ENCODE results near the gene CBX5.
"Not testable (repeated sequence)": the region's sequence is repeated elsewhere in the genome, so short reads cannot be mapped to it uniquely, and the experiment has no call there.

Gene CBX5

DNA sequence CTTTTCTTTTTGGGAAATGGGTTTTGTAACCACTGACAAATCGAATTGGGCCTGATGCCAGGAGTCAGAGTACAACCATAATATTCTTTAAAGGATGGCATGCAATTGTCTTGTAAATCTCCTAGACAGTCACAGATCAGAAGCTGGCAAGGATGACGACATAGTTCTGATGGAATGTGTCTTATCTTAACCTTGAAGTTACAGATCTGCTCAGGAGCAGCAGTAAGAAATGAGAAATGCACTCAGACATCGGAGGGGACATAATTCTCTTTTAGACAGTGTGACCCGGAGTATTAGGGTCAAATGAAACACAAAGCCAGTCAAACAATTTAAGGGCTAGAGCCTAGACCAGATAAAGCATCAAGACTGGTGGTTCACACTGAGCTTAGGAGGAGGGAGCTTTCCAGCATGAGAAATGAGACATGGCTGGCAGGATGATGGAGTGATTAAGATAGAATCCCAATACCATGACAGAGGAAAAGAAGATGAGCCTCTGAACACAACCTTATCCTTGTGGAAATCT, 17.5 kb downstream of the CBX5 start:
- no peak for DNase-seq

DNA sequence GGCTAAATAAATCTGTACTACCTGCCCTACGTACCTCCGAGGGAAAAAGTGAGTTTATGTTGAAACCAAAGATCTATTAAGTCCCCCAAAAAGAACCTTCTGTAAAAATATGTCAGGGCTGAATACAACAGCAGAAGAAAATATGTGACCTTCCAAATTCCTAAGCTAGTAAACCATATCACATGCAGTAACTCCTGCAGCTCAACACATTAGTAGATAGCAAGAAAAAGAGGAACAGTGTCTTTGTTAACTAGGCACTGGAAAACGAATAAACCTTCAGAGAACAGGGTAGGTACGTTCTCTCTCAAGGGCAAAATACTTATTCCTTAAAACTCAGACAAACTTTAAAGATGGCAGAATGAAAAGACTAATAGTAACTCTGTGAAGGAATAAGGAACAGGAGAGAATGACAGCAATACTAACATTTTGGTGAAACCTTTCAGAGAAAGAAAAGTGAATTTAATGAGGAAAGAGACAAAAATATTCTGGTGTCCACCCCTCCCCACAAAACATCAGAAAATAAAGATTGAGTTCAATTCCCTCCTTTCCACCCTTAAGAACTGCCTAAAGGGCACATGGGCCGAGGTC, 18.0 kb downstream of the CBX5 start:
- DNase-seq = no peak

DNA sequence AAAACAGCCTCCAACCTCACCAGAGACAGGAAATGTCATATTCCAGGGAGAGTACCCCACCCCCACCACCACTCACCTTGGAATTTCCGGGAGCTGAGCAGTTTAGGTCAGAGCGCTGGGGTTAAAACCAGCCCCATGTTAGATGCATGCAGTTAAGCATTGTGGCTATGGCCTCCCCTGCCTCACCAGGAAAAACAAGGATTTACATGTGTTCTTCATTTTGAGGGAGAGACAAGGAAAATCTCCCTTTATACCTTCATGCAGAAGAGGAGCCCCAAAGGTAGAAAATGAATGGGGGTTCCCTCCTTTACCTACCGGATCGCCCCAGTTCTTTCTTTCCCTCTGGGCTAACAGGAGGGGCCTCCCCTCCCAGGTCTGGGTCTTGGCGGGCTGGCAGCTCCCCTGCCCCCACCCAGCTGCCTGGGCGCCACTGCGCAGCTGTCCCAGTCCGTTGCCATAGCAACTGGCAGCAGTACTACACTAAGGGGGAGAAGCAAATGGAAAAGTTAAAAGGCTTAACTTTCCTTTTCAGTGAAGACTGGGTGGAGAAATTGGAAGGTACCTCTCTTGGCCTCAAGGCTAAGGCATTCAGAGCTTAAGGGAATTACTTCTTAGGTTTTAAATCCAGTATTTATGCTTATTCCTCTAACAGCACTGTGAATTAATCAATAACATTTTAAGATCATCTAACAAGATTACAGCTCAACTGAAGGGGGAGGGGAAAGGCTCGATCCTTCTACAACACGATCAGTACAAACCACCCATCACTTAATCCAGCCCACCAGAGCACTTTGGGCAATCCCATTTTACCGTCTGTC, 20.5 kb downstream of the CBX5 start:
- DNase-seq = peak; percentile 66

DNA sequence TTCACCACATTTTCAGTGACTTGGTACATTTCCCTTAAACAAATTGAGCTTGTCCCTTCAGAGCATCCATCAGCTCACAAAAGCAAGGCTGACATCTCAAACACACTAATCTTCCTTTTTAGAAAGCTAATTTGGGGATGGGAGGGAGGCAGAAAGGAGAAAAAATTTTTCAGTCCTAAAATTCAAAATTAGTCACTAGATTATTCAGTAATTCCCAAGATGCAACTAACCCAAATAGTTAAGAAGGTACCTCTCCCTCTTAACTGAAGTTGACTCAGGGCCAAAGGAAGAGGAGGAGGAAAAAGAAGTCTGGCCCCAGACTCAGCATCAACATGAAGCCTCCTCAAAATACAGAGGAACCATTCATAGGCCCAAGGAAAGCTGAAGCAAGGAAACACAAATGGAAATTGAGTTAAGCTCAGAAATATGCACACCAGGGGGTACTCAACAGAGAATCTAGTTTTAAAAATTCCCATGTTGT, 21.7 kb downstream of the CBX5 start:
- DNase-seq = no peak

DNA sequence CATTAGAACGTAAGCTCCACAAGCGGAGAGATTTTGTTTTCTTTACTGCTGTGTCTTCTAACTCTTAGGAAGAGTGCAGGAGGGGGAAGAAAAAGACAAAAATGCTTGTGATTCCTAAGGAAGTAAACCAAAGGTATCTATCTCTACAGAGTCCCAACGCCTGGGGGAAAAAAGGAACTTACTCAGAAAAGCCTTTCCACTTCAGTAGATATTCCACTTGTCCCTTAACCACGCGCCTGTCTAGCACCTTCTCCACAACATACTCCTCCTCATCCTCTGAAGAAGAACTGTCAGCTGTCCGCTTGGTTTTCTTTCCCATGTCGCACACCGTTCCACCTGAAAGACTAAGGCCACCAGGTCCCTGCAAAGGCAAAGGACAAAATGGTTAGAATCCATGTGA, 22.6 kb downstream of the CBX5 start:
- DNase-seq = no peak

DNA sequence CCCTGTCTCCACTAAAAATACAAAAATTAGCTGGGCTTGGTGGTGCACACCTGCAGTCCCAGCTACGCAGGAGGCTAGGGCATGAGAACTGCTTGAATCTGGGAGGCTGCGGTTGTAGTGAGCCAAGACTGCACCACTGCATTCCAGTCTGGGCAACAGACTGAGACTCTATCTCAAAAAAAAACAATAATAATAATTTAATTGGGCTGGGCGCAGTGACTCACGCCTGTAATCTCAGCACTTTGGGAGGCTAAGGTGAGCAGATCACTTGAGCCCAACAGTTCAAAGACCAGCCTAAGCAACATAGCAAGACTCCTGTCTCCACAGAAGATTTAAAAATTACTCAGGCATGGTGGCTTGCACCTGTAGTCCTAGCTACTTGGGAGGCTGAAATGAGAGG, 26.7 kb downstream of the CBX5 start:
- DNase-seq = no peak

DNA sequence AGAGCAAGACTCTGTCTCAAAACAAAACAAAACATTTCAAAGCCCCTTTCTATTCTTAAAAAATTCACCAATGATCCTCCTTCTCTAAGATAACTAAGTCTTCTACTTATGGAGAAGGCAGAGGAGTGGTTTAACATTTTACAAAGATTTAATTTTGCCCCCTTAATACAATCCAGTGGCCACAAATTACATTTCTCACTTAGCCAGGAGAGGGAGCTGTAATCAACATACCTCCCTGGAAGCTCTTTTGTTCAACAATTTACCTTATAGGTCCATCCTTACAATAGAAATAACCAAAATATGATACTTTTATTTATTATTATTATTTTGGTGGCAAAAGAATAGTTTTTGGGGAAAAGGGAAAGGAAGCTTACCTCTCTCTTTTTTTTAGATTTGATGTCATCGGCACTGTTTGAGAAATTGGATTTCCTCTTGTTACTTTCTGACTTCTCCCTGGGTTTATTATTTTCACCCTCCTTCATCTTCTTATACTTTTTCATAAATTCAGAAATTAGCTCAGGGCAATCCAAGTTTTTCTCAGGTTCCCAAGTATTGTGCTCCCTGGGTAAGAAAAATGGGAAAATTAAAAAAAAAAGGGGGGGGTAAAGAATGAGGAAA, 28.1 kb downstream of the CBX5 start:
- DNase-seq = no peak

DNA sequence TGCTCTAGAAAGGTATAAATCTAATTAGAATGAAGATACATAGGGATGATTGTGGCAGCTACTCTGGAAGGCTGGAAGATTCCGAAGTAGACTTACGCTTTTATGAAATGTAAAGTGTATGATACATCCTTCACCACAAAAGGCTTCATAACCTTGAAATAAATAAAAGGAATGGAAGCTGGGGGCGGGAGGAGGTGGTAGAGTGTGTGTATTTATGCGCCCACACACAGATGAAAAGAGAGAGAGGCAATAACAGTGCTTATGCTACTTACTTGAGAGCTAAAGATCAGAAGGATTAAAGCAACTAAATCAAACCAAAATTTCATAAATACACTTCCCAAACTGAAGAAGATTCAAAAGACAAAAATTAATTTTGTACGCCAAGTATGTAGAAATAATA, 30.4 kb downstream of the CBX5 start:
- no peak for DNase-seq

DNA sequence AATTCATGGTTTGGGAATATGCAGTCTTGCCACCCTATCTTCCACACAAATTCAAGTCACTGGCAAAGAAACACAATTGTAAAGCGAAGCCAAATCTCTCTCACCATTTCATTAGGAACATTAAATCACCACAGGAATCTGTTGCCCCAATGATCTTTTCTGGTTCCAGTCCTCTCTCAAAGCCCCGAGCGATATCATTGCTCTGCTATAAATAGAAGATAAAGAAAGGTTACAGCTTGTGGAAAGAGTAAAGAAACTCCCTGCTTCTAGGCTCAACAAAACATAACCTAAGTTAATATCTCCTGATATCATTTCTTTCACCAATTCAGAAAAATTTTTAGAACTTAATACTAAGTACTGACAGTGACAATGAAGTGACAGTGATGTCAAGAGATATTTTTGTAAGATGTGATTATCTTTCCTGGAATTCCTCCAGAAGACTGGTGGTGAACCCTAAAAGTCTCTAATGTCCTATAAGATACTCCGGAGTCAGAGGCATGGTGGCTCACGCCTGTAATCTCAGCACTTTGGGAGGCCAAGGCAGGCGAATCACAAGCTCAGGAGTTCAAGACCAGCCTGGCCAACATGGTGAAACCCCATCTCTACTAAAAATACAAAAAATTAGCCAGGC, 33.8 kb downstream of the CBX5 start:
- DNase-seq = no peak

DNA sequence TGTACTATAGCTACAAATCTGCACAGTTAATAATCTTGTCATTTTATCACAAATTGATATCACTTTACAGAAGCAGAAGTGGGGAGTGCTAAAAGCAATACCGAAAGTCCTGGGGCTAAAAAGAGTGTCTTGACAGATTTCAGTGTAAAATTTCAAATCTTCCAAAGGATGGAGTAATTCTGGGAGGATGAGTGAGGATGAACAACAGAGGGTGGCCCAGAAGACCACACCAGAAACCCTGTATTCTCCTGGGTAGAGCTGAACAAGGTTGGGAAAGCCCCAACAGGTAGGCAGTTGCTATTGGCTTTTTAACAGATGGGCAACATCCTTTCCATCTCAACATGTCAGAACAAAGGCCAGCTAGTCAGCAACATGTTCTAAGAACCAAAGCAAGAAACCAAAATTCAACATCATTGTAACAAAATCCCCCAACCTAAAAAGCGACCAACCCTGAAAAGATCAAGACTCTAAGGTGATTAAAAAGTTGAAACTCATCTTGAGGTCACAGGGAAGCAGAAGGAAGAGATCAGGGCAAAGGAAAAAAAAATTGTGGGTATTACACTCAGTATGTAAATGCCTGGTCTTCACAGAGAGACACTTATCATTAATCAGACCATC, 38.8 kb downstream of the CBX5 start:
- no peak for DNase-seq

DNA sequence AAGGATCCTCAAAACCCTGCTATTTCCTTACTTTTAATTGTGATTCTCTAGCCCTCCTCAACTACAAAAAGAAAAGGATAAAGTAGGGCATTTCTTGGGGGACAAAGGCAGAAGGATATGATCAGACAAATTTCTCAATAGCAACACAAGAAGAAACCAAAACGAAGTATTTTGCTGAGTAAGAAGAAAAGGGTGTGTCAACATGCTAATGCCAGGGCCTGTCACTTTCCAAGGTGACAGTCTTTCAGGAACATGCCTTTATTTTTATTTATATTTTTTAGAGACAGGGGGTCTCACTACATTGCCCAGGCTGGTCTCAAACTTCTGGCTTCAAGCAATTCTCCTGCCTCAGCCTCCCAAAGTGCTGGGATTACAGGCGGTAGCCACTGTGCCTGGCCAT, 39.8 kb downstream of the CBX5 start:
- DNase-seq = no peak

DNA sequence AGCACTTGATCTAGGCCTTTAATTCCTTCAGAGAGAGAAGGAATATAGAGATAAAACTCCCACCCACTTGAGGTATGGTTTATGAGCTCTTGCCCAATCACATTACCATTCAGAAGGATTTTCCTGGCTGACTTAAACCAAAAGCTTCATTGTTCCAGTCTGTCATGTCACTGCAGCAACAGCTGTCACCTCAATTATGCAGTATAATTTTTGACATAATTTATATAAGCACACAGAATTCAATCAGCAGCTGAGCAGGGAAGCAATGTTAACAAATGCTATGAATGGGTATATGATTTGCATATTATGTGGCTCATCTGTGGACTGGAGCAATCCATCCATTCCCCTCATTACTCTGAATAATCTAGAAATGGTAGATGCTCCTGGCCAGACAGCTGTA, 40.3 kb downstream of the CBX5 start:
- no peak for DNase-seq

DNA sequence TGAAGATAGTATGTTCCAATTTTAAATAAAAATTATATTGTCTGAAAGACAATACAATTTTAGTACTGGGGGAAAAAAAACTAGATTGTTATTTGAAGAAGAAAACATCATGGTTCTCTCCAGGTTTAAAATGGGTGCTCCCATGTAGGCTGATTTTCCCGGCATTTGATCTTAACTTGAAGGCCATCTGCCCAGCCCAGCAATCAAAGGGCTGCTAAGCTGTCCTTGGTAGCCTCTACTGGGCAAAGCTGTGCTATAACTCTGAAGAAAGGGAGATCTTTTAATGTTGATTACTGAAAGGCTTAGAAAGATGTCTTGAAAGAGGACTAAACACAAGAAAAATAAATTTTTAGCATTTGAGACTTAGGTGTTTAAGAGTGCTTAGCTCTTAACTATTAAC, 41.4 kb downstream of the CBX5 start:
- DNase-seq = no peak

DNA sequence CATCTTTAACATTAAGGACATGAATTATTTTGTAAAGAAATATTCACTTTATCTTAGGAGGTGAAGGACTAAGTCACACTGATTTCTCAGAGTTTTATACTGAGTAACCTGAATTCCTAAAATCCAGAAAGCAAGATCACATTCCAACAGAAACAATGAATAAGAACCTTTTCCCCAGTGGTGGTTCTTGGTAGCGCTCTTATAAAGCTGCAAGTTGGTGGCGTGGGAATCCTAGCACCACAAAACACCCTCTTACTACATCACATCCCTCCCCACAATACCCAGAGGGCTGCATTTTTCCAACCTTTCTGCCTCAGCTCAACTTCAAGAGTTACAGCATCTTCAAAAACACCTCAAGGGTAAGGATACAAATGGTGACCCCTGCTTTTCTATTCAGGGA, 47.1 kb downstream of the CBX5 start:
- no peak for DNase-seq

DNA sequence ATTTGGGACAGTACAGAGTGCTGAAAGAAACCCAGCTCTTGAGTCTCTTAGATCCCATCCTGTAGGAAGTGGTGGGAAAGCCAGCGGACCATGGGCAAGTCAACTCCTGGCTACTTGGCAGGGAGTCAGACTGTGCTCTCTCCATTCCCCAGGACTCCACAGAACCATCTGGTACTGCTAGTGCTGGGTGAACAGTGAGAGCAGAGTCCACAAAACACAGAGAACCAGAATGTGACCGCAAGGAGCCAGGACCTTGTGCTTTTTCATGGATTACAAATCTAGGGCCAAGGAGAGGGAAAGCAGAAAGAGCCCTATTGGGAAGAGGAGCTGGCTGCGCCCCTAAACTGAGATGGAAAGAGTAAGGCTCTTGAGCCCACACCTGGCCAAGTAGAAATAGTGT, 48.7 kb downstream of the CBX5 start:
- not testable (repeated sequence) for DNase-seq

DNA sequence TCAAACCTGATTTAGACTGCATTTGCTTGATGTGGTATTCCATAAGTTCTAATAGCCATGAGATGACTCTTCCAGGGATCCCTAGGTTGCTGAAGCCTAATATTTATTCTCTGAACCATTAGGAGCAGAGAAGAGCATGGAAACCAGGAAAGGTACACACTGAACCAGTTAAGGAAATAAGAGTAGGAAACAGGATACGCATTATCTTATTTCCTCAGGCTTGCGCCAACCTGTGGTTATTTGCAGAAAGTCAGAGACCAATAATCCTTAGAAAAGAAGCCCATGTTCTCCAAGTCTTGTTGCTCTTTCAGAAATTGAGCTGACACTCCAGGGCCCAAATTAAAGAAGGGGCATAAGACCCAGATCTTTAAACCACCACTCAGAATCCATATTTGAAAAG, 49.4 kb downstream of the CBX5 start:
- no peak for DNase-seq

DNA sequence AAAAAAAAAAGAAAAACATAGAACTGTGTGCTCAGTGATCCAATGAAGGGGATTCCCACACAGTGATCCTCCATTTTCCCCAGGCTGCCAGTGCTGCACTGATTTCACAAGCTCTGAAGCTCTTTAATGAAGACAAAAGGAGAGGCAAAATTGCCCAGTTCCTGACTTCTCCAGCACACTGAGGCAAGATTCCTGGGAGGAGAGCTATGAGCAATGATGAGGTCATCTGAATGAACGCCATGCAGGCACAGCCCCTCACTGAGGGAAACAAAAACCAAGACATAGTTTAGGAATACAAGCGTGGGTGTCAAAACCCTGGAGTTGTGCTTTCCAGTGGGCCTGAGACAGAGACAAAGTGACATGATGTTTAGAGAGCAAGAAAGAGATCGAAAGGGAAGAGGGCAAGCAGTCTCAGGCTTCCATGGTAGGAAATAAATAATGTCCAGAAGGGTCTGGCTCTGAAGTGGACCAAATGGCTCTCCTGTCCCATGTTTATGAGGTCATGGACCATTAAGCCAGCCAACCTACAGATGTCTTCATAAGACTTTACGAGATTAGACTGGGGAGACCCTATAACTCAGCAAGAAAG, 50.2 kb downstream of the CBX5 start:
- no peak for DNase-seq

DNA sequence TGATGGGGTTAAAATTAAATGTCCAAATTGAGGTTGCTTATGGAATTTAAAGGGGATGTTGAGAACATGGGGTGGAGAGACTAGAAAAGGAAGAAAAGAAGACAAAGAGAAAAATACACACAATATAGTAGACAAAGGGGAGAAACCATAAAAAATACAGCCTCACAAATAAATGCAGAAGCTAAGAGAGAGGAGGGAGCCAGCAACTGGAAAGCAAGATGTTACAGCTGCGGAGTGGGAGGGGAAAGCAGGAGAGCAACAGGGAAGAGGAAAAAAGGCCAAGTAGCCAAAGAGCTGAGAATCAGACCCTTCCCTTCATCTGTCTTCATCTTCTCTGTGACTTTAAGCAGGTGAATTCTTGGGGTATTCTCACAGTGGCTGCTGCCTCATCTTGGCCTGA, 51.5 kb downstream of the CBX5 start:
- DNase-seq = no peak

DNA sequence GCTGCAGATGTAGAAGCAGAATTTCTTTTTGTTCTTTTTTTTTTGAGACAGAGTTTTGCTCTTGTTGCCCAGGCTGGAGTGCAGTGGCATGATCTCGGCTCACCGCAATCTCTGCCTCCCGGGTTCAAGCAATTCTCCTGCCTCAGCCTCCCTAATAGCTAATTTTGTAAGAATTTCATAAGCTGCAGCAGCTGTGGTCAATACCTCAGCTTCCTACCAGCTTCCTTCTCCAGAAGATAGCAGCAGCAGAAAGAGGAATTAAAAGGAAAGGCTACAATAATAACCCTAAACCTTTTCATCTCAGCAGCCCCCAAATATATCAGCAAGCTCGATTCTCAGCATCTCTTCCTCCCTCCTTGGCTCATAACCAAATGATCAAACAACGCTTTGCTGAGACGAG, 52.0 kb downstream of the CBX5 start:
- DNase-seq = not testable (repeated sequence)

DNA sequence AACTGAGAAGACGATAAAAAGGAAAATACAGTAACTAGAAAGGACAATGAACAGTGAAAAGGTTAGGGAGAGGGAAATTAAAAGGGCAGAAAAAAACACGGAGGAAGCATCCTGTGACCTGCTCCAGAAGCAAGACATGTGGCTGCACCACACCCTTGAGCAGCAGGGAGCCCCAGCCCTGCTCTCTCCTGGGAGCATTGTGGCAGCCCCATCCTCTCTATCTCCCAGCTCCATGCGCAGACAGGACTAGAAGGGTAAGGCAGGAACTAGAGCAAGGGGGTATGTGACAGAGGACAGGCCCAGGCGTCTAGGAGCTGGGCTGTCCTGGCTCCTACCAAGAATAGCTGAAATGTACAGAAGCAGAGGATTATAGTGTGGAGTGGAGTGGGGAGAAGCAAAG, 52.5 kb downstream of the CBX5 start:
- DNase-seq = no peak

DNA sequence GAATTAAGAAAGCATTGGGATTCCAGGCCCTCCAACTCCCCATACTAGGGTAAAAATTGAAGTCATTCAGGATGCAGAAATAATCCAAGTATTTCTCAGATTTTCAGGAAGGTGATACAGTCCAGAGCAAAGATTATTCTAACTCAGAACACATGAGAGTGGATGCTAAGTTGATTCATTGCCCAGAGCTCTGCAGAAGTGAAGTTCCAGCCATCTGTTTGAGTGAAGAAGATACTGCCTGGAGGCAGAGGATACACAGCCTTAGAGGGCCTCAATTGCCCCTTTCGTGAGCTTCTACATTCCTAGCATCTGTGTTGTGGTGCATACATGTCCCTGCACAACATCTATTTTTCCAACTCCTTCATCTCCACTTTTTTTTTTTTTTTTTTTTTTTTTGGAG, 54.3 kb downstream of the CBX5 start:
- no peak for DNase-seq

DNA sequence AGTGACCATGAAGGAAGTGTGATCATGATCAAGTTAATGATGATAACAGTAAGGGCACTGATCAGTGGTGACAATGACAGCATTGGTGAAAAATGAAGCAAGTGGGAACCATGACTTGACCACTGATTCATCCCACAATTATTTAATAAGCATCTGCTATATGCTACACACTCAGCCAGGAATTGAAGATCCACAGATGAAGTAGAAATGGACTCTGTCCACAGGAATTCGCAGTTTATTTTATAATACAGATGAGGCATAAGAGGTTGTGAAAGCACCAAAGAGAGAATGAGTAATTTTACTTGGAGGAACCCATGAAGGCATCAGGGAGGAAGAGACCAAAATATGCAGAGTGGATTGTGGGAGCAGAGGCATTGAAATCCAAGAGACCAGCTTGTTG, 57.3 kb downstream of the CBX5 start:
- no peak for DNase-seq
